HG02623 (cell line): ENCODE measurements around the gene CRTAC1.
"Not testable (repeated sequence)": the region's sequence is repeated elsewhere in the genome, so short reads cannot be mapped to it uniquely, and the experiment has no call there.

ENCODE experiments used
- ATAC-seq: cut with Tn5 transposase; IDR thresholded peaks from one replicate; pipeline ENCODE4 v1.9.1; 2021; ENCODE audit warnings: moderate library complexity; ENCODE audit not compliant: unreplicated experiment

Gene CRTAC1

DNA sequence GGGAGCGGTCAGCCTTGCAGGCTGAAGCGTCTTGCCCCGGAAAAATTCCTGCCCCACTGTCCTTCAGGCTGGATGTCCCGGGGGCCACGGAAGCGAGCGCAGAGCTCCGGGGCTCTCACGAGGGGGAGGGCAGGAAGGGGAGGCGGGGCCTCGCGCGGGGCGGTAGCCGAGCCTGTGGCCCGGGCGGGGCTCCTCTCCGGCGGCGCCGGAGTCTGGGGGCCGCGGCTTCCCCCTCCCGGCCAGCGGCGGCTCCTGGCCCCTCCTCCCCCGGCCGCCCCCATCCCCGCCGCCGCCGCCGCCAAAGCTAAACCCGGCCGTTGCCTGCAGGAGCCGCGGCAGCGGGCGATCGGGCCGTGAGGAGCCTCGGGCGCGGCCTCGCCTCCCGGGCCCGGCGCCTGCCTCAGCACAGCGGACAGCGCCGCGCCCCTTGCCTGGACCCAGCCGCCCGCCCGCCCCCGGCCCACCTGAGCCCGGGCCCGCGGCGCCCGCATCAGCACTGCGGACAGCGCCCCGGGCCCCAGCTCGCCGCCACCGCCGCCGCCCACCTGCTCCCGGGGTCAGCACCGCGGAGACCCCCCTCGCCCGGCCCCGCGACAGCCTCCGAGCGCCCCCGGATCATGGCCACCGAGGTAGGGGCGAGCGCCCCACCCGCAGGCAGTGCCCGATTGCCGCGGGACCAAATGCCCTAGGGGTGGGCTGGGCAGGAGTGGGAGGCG lies 180.6 kb downstream of the CRTAC1 start, which contains the start of gene GOLGA7B:
Gene GOLGA7B, plus strand, starts transcription at position 157 of the 716 bp plus-strand sequence. Its CDS starts 461 bp downstream, at position 618.
- no peak for ATAC-seq

DNA sequence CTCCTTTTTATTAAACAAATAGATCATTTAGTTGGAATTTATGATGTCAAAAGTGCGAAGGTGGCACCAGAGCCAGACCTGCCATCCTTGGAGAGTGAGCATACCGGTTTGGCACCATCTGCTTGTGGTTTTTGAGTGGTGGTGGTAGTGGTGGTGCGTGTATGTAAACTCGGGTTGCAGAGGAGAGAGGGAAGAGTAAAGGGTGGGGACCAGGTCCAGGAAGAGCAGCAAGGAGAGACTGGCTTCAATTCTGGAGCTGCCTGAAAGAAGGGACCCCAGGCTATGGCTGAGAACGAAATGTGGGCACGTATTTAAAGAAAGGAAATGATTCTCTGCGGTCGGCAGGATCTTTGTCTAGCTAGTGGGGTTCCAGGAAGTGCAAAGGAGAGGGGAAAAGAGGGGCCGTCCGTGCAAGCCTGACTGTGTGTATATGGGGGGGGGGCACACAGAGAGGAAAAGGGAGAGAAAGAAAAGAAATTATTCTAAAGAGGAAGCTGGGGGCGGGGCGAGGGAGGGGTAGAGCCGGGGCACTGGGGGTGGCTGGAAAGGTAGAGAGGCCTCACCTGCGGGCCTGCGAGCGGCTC lies 181.2 kb downstream of the CRTAC1 start:
- ATAC-seq = no peak

DNA sequence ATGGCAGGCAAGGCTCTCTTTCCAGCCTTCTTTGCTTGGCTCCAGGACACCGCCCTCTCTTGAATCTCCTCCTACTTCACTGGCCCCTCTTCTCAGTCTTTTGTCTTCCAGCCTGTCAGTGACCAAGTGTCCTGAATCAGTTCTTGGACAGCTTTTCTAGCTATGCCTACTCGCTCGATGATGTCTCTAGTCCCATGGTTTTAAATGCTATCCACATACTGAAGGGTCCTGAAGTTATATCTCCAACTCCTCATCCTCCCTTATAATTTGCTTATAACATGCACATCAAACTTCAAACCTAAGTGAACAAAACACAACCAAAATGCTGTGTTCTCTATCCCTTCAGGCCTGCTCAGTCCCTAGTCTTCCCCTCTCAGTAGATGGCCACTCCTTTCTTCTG lies 185.7 kb downstream of the CRTAC1 start:
- ATAC-seq = no peak

DNA sequence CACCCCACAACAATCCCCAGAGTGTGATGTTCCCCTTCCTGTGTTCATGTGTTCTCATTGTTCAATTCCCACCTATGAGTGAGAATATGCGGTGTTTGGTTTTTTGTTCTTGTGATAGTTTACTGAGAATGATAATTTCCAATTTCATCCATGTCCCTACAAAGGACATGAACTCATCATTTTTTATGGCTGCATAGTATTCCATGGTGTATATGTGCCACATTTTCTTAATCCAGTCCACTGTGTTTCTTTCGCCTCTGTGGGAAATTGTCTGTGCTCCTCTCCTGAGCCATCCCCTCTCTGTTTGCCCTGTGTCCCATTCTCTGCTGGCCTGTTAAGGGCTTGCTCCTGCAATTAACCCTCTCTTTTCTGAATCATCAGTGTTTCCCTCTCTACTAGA lies 186.4 kb downstream of the CRTAC1 start:
- ATAC-seq = not testable (repeated sequence)

DNA sequence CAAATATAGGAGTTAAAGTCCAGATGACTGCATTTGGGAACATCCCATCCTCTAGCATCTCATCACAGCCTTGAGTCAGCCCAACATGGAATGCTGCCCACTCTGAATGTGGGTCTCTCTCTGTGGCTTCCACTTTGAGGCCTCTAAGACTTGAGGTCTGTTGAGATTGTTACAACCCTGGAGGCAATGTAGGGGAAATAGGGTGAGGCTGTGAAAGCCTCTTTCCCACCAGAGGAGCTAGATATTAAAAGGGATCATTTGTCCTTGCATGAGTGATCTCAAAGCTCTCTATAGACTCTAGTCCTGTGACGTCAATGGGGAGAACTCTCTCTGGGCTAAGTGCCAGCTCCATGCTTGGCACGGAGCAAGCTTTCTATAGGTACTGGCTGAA lies 187.1 kb downstream of the CRTAC1 start:
- no peak for ATAC-seq

DNA sequence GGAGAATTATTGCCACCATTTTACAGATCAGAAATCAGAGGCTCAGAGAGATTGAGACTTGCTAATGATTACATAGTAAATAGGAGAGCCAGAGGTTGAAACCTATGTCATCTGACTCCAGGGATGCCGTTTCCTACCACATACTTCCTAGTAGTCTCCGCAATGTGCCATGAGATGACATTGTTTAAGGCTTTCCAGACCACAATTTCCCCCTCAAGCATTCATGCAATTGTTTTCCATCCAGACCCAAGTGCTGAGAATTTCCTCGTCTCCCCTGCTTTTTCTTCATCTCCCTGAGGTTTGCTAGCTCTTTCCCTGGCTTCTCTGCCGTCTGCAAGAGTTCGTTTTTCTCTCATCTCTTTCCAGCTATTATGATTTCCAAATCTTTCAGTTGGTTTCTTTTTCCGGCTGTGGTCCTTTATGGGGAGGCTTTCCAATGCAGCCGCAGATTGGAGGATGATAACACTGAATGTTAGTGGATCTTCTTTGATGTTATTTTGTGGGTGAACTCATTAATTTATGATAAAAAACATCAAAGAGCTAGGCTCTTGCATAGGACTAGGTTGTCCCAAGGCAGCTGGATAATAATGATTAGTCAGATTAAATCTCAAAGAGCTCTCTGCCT lies 187.7 kb downstream of the CRTAC1 start:
- ATAC-seq = no peak

DNA sequence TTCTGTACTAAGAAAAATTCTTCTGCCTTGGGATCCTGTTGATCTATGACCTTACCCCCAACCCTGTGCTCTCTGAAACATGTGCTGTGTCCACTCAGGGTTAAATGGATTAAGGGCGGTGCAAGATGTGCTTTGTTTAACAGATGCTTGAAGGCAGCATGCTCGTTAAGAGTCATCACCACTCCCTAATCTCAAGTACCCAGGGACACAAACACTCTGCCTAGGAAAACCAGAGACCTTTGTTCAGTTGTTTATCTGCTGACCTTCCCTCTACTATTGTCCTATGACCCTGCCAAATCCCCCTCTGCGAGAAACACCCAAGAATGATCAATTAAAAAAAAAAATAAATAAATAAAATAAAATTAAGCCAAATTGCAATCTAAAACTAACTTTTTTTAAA lies 188.3 kb downstream of the CRTAC1 start:
- ATAC-seq = not testable (repeated sequence)

DNA sequence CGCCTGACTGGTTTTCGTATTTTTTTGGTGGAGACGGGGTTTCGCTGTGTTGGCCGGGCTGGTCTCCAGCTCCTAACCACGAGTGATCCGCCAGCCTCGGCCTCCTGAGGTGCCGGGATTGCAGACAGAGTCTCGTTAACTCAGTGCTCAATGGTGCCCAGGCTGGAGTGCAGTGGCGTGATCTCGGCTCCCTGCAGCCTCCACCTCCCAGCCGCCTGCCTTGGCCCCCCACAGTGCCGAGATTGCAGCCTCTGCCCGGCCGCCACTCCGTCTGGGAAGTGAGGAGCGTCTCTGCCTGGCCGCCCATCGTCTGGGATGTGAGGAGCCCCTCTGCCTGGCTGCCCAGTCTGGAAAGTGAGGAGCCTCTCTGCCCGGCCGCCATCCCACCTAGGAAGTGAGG lies 189.3 kb downstream of the CRTAC1 start:
- ATAC-seq = not testable (repeated sequence)

DNA sequence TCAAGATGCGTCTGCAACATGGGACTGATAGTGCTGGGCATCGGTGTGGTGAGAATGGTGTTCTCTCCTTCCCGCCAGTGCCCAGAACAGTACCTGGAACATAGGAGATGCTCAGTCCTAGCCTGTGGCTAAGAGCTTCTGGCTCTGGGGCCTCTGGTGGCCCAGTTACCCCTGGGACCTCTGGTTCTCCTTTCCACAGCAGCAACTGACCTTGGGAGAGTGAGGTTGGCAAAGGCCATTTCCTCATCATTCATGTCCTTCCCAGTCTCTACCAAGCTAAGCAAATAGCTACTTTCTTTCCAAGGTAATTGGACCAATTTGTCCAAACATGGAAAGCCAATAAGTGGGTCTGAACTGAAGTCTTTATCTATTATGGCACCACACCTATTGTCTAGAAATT lies 192.3 kb downstream of the CRTAC1 start:
- no peak for ATAC-seq

DNA sequence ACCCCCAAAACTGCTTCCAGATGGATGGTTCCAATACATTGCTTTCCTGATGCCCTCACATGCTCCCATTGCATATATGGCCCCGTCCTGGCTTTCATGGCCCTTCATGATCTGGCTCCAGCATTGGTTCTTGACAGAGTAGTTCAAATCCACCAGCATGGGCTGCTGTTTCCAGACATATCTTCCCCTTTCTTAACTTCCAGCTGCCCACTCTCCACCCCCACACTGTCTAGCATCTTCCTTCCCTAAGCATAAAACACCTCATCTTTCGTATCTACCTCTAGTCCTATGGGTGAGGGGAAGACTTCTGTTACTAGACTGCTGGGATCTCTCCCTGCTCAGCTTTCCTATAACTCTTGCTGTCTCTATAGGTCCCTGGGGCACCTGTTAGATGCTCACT lies 194.0 kb downstream of the CRTAC1 start:
- ATAC-seq = no peak

DNA sequence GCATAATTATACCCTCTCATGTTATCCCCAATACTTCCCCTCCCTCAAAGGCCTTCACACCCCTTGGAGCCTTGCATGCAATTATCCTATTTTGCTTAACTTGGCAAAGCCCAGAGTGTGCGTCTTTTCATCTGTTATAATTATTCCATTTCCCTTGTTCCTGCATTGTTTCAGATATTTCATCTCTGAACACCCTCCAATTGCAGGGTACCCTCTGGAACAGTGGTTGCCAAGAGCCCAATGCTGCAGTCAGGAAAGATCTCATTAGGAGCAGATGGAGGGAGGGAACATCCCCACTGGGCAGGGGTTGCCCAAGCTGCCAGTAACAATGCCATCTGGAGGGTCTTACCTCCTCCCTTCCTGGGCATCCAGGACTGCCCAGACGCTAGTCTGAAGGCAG lies 199.2 kb downstream of the CRTAC1 start:
- no peak for ATAC-seq

DNA sequence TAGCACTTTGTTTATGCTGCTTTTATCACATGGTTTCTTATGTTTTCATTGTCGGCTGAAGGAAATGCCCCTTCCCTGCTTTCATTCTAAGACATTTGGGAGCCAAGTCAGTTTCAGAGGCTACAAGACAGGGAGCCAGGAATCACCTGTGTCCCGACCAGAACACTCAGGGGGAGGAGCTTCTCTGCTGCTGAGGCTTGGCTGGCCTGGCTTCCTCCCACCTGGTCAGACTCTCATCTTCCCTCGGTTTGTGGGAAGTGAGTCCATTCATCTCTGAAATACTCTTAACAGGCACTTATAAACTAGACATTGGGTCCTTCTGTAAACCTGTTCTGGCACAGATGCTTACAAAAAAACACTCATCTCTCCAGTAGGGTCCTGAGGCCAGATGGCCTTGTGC lies 200.4 kb downstream of the CRTAC1 start:
- no peak for ATAC-seq

DNA sequence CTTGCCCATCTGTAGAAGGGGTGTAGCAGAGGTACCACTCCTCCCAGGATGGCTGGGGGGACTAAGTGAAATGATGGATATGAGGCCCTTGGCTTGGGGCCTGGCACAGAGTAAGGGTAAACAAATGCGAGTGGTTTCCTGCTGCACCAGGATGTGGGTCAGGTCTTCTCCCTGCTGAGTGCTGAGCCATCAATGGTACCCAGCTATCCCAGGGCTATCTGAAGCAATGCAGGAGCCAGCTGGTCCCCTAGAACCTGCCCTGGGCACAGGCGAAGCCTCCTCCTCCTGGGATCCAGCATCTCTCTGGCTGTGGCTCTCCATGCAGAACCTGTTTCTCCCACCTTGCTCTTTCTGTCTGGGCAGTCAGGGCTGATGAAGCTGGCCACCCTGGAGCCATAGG lies 201.7 kb downstream of the CRTAC1 start:
- no peak for ATAC-seq

DNA sequence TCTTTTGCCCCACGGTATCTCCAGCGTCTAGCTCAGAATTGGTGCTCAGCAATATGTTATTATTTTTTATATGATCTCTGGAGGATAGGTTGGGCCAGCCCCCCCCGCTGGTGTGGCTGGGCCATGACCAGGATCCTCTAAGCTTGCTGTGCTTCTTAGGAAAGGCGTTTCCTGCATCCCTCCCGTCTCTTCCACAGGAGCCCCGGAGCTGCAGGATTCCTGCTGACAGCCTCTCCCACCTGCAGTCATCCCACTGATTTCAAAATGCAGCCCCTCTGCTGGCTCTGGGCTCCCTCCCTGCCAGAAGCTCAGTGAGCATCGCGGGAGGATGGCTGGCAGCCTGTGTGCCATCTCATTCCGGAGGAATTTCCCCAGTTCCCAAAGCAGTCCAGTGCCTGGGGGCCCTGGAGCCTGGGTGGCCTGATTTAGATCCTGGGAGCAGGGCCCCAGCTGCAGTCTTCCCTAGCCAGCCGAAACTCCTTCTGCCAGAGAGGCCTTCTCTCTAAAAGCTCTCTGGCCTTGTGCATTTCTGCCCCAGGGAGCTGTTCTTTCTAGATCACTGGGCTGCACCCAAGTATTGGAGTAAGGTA lies 202.6 kb downstream of the CRTAC1 start:
- no peak for ATAC-seq

DNA sequence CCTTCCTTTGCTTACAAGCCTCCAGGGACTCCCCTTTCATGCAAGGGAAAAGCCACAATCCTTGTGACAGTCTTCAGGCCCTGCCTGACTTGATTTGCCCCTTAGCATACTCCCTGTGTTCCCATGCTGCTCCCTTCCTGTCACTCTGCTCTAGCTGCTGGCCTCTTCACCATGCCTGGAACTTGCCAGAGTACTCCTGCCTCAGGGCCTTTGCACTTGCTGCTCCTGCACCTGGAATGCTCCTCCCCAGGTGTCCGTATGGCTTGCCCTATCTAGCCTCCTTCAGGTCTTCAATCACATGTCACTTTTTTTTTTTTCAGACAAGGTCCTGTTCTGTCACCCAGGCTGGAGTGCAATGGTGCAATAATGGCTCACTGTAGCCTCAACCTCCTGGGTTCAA lies 203.5 kb downstream of the CRTAC1 start:
- ATAC-seq = no peak

DNA sequence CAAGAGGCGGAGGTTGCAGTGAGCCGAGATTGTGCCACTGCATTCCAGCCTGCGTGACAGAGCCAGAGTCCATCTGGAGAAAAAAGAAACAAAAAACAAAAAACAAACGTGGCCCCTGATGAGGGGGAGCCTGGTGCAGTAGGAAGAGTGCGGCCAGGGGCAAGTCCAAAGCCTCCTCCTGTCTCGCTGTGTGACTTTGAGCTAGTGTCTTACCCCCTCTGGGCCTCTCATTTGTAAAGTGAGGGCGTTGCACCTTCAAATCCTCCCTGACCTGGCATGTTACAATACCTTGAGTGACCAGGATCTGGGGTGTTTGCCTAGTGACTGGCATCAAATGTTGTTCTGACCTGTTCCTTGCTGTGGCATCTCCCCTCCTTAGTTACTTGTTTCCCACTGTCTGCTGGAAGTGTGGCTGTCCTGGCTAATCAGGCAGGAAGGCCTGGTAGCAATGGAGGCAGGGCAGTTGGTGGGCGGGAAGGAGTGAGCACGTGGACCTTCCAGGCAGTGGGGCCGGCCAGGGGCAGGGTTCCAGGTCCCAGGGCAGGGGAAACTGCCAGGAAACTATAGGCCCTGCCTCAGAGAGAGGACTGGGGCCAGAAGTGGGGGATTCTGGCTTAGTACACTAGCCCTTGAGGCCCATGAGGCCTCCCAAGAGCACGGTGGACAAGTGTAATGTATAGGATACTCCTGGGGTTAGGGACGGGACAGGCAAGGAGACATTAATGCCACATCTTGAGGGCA lies 205.2 kb downstream of the CRTAC1 start:
- no peak for ATAC-seq

DNA sequence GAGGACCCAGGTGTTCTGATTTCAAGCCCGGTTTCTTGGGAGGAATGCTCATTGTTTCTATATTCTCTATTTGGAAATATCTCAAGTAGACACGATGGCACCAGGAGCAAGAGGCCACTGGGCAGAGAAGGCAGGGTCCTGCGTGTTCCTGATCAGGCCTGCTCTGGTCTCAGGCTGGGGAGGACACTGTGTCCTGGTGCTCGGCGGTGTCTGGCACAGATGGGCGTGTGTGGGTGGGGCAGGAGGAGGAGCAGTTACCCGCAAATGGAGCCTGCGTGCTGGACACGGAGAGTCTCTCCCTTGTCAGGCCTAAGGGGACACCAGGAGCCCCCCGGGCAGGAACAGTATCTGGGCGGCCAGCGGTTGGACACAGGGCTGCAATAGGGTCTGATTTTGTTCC lies 206.7 kb downstream of the CRTAC1 start:
- no peak for ATAC-seq

DNA sequence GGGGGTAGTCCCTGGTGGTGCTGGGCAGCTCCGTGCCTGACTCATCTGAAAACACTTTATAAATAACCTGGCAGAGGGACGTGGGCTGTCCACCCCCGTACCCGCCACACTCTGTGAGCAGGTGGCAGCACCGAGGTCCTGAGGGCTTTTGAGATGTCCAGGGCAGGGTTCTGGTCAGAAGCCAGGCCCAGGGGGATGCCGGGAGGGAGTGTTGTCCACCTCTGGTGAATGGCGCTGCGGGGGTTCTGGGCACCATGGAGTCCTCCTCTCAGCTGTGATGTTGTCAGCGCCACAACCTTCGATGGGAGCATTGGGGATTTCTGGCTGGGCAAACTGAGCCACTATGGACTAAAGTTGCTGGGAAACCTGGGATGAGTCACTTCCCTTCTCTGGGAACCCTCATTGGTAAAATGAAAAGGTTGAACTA lies 208.1 kb downstream of the CRTAC1 start:
- ATAC-seq = no peak

DNA sequence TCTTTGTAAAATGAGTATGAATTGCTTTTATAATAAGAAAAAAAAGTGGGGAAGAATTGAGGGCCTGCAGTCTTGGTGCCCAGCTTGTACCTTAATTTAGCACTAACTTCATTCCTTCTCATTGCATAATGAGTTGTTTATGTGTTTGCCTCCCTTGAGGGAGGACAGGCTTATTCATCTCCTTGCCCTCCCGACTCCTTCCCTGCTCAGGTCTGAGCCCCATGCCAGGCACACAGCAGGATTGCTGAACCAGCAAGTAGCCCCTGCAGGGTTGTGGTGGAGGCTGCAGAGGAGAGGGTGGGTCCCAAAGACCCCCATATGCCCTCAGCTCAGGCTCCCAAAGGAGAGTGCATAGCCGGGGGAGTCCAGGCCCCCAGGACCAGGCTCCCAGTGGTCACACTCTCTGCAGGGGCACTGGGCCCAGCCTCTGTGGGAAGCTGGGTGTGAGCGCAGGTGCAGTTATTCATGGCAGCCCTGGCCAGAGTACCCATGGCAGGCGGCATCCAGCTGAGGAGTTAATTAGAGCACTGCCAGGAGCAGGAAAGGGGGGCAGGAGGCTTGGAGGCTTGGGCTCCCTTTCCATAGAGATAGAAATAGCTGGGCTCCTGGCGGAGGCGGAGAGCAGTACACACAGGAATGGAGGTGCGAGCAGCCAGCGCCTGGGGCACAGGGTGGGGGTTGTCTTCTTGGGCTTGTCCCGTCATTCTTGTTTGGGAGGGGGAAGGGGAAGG lies 208.9 kb downstream of the CRTAC1 start:
- ATAC-seq = no peak

DNA sequence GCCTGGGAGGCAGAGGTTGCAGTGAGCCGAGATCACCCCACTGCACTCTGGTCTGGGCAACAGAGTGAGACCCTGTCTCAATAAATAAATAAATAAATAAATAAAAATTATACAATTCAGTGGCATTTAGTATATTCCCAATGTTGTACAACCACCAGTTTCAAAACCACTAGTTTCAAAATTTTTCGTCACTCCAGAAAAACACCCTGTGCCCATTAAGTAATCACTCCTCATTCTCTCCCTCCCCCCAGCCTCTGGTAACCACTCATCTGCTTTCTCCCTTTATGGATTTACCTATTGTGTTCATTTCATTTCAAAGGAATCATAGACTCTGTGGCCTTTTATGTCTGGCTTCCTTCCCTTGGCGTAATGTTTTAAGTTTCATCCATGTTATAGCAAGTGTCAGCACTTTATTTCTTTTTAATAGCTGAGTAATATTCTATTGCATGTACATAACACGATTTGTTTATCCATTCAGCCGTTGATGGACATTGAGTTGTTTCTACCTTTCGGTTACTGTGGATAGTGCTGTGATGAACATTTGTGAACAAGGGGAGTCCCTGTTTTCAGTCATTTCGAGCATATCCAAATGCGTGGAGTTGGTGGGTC lies 210.2 kb downstream of the CRTAC1 start:
- no peak for ATAC-seq
